Adipocyte (in vitro differentiated cells): ENCODE results near the gene BTBD9.

ENCODE experiments used
- DNase-seq: peaks from one replicate; pipeline ENCODE4 v3.0.0-alpha.2; 2015; ENCODE audit warnings: low read depth
- H3K27me3 ChIP-seq: replicated peaks from 2 replicates; pipeline ENCODE4 v1.7.0; 2013; ENCODE audit warnings: mild to moderate bottlenecking, low read length, moderate library complexity; ENCODE audit not compliant: control insufficient read depth, insufficient read depth
- H3K36me3 ChIP-seq: 2 replicates; pipeline ENCODE4 v1.7.0; 2013; ENCODE audit warnings: low read length, mild to moderate bottlenecking, moderate library complexity; ENCODE audit not compliant: control insufficient read depth, insufficient read depth, severe bottlenecking
- H3K4me1 ChIP-seq: 2 replicates; pipeline ENCODE4 v1.7.0; 2013; ENCODE audit warnings: mild to moderate bottlenecking, low read length, moderate library complexity; ENCODE audit not compliant: control insufficient read depth, insufficient read depth
- H3K4me3 ChIP-seq: 2 replicates; pipeline ENCODE4 v1.7.0; 2013; ENCODE audit warnings: mild to moderate bottlenecking, low read length, moderate library complexity
- H3K9ac ChIP-seq: 2 replicates; pipeline ENCODE4 v1.7.0; 2013; ENCODE audit warnings: mild to moderate bottlenecking, low read length, moderate library complexity
- H3K9me3 ChIP-seq: 2 replicates; pipeline ENCODE4 v1.7.0; 2013; ENCODE audit warnings: mild to moderate bottlenecking, low read length, moderate library complexity; ENCODE audit not compliant: control insufficient read depth

BTBD9 gene

DNA sequence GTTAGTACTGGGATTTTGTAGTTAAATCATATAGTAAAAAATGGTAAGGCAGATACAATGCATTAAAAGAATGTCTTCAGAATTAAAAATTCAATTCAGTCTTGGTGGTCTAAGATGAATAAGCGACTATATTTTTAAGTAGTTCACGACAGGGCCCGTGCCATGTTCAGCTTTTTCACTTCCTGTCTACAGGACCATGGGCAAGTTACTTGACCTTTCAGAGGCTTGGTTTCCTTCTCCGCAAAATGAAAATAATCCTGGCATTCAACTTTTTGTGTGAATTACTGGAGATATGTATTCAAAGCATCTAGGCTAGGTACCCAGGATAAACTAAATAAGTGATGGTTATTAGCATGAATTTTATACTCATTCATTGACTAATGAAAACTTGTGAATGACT is 216.0 kb downstream of the BTBD9 start:
- no peaks in the 10 kb centered on the region for H3K36me3 ChIP-seq
- no peak overlapping the region for H3K4me3 ChIP-seq
- H3K9ac ChIP-seq: no peak overlapping the region
- no peak for DNase-seq
- H3K27me3 ChIP-seq: no peaks in the 10 kb centered on the region
- no peaks in the 10 kb centered on the region for H3K9me3 ChIP-seq
- H3K4me1 ChIP-seq: peaks cover 3% of the 10 kb centered on the region

DNA sequence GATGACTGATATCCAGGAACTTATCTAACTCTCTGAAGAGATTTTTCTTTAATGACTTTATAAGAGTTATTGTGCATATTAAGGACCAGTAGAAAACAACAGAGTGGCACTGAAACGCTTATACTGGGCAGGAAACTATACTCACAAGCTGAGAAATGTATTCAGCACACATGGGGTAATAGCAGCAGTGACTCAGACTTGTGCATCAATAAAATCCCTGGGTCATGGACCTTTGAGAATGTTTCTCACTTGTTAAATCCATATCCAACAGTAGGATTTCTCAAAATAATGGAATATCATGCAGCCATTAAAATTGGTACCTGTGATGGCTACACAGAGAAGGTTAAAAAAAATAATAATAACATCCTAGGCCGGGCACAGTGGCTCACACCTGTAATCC is 219.5 kb downstream of the BTBD9 start:
- no peaks in the 10 kb centered on the region for H3K36me3 ChIP-seq
- no peak overlapping the region for H3K9ac ChIP-seq
- H3K9me3 ChIP-seq: no peaks in the 10 kb centered on the region
- peaks cover 8% of the 10 kb centered on the region for H3K4me1 ChIP-seq
- no peak overlapping the region for H3K4me3 ChIP-seq
- no peaks in the 10 kb centered on the region for H3K27me3 ChIP-seq
- no peak for DNase-seq

DNA sequence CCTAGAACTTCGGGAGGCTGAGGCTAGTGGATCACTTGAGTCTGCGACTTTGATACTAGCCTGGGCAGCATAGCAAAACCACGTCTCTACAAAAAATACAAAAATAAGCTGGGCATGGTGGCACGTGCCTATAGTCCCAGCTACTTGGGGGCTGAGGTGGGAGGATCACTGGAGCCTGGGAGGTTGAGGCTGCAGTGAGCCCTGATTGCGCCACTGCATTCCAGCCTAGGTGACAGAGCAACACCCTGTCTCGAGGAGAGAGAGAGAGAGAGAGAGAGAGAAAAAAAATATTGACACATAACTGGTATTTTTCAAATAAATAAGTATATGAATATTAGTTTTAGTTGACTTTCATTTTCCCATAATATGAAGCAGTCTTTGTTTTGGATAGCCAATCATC is 222.2 kb downstream of the BTBD9 start:
- DNase-seq: no peak
- no peaks in the 10 kb centered on the region for H3K9me3 ChIP-seq
- H3K36me3 ChIP-seq: no peaks in the 10 kb centered on the region
- H3K27me3 ChIP-seq: no peaks in the 10 kb centered on the region
- no peak overlapping the region for H3K9ac ChIP-seq
- no peak overlapping the region for H3K4me3 ChIP-seq
- H3K4me1 ChIP-seq: peaks cover 17% of the 10 kb centered on the region

DNA sequence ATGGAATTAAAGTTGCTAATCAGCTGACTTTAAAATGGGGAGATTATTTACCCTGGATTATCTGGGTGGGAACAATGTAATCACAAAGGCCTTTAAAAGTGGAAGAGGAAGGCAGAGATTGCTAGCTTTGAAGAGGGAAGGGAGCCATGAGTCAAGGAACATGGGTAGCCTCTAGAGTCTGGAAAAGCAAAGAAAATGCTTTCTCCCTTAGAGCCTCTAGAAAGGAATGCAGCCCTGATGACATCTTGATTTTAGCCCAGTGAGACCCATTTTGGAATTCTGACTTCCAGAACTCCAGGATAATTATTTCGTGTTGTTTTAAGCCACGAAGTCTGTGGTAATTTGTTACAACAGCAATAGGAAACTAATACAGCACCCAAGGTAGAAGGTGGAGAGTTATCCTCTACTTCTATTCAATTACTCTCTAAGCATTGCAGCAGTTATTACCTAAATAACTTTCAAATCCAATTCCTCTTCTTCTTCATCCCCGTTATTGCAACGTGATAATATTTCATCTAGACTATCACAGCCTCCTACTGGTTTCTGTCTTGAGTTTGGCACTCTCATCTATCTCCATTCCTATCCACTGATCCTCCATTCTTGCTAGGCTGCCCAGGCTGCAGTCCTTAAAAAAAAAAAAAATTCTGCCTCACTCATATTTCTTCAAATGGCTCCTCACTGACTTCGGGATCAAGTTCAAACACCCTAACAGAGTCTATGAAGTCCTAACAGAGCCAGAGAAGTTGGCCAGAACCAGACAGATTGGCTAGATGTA is 224.3 kb downstream of the BTBD9 start:
- Histone ChIP-seq H3K9ac (no peak overlapping the region), H3K27me3 (no peaks in the 10 kb centered on the region), H3K9me3 (no peaks in the 10 kb centered on the region), H3K4me1 (peaks cover 17% of the 10 kb centered on the region), H3K4me3 (no peak overlapping the region), H3K36me3 (no peaks in the 10 kb centered on the region)
- no peak for DNase-seq

DNA sequence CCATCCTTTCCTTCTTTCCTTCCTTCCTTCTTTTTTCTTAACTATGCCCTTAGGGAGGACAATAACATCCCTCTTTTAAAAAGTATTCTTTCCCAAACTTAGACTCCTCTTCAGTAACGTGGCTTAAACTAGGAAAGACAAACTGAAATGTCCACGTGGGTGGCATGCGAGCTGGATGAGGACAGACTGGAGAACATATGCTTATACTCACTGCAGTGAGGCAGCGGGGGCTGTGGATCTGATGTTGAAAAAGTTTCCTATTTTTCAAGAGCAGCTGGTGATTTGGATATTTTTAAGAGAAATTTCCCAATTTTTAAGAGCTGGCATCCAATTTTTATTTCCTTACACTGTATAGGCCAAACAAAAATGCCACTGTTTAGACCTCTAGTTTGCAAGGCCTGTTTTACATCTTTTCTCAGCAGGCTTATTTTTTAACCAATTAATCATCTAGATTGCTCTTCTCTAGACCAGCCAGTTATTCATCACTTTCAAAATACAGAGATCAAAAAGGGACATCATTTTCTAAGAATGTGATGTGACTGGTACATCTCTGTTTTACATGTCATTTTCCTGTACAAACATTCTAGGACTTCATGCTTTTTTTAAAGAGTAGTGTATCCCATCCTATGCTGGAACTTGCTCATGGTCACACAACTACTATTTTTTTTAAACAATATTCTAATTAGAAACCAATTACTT is 226.5 kb downstream of the BTBD9 start:
- H3K27me3 ChIP-seq: no peaks in the 10 kb centered on the region
- no peaks in the 10 kb centered on the region for H3K36me3 ChIP-seq
- DNase-seq: peak; percentile 25
- H3K4me1 ChIP-seq: peaks cover 14% of the 10 kb centered on the region
- no peaks in the 10 kb centered on the region for H3K9me3 ChIP-seq
- H3K9ac ChIP-seq: no peak overlapping the region
- H3K4me3 ChIP-seq: no peak overlapping the region

DNA sequence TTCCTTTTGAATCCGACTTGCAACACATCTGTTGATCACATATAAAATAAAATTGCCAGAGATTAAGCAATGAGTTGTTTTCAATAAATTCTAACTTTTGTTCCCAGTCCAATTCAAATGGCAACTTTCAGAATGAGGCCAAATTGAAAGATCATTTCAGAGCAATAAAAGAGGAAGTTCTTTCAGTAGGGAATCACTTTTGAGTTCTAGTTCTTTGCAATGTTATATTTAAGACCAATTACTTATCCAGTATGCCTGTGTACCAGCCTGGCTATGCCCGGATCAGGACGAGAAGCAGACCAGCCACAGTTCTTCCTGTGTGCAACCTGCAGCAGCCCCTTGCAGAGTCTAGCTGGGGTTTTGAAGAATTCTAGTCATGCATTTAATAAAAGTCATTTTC is 232.5 kb downstream of the BTBD9 start:
- H3K4me1 ChIP-seq: peaks cover 40% of the 10 kb centered on the region
- H3K27me3 ChIP-seq: no peaks in the 10 kb centered on the region
- no peak for DNase-seq
- peak overlapping the region; percentile 37 for H3K9ac ChIP-seq
- no peaks in the 10 kb centered on the region for H3K36me3 ChIP-seq
- peak overlapping the region; percentile 40 for H3K4me3 ChIP-seq
- no peaks in the 10 kb centered on the region for H3K9me3 ChIP-seq

DNA sequence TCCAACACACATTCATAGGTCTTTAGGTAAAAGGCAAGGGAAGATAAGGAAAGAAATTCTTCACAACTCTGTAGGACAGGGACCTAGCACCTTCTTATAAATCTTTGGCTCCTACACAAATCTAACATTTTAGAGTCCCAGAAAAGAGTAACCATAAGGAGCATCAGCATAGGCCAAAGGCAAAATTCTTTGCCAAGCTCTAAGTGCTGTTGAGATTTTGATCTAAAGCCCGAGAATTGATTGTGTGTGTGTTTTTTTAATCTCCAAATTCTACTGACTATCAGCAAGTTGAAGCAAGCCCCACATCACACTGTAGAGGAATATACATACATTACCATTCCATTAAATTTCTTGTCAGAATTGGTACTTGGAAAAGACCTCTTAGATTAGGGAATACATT is 233.6 kb downstream of the BTBD9 start:
- Histone ChIP-seq H3K36me3 (no peaks in the 10 kb centered on the region), H3K4me1 (peaks cover 43% of the 10 kb centered on the region), H3K9ac (no peak overlapping the region), H3K27me3 (no peaks in the 10 kb centered on the region), H3K4me3 (no peak overlapping the region), H3K9me3 (no peaks in the 10 kb centered on the region)
- no peak for DNase-seq

DNA sequence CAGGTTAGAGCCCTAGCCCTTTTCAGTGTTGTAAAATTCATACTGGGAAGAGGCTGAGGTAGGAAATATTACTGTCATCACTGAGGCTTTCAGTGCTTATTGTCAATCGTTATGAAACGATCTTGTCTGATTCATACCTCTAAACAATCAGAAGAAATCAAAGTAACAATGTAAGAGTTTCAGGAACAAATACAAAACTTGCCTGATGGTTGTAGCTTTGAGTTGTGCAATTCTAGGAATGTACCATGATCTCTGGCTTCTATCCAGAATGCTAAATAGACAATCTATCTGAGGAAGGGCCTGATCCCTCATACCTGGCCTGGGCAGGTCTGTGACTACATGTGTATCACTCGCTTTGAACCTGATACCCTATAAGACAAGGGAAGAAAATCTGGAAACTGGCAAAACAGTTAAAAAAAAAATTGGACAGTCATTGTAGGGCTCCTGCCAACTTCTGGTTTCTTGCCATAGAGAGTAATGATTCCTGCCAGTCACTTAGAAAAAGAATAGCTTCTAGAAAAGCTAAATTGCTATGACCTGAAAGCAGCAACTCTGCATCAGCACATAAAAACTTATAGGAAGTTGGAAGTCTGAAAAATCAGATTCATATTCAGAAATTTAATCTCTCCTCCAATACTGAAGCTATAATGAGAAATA is 234.7 kb downstream of the BTBD9 start:
- H3K9ac ChIP-seq: peak overlapping the region; percentile 21
- no peaks in the 10 kb centered on the region for H3K9me3 ChIP-seq
- no peaks in the 10 kb centered on the region for H3K36me3 ChIP-seq
- peak; percentile 70 for DNase-seq
- peaks cover 53% of the 10 kb centered on the region for H3K4me1 ChIP-seq
- H3K4me3 ChIP-seq: no peak overlapping the region
- H3K27me3 ChIP-seq: no peaks in the 10 kb centered on the region

DNA sequence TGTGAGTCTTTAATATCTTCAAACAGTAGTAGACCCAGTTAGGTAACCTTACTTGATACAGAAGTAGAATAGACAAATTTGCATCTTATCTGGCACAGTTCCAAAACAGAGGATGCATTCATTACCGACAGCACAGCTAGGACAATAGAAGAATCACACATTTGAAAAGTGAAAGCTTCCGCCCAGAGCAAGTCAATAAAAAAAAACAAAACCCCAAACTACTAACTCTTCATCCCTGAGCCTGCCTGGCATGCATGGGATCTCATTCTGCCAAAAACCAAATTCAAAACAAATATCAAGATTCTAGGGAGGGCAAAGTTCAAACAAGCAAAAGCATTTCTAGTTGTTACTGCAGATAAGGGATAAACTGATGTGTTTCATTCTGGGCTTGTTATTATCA is 235.4 kb downstream of the BTBD9 start:
- peak overlapping the region; percentile 21 for H3K9ac ChIP-seq
- no peaks in the 10 kb centered on the region for H3K9me3 ChIP-seq
- H3K27me3 ChIP-seq: no peaks in the 10 kb centered on the region
- peaks cover 56% of the 10 kb centered on the region for H3K4me1 ChIP-seq
- H3K4me3 ChIP-seq: peak overlapping the region; percentile 6
- no peaks in the 10 kb centered on the region for H3K36me3 ChIP-seq
- peak; percentile 37 for DNase-seq

DNA sequence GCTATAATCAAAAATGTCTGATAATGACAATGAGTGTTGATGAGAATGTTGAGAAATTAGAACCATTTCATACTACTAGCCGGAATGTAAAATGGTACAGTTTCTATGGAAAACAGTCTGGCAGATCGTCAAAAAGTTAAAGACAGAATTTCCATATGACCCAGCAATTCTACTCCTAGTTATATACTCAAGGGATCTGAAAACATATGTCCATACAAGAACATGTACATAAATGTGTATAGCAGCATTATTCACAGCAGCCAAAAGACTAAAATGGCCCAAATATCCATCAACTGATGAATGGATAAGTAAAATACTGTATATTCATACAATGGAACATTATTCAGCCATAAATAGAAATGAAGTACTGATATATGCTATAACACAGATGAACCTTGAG is 236.2 kb downstream of the BTBD9 start:
- Histone ChIP-seq H3K4me1 (peaks cover 56% of the 10 kb centered on the region), H3K27me3 (no peaks in the 10 kb centered on the region), H3K9ac (no peak overlapping the region), H3K9me3 (no peaks in the 10 kb centered on the region), H3K4me3 (no peak overlapping the region), H3K36me3 (no peaks in the 10 kb centered on the region)
- DNase-seq: no peak

DNA sequence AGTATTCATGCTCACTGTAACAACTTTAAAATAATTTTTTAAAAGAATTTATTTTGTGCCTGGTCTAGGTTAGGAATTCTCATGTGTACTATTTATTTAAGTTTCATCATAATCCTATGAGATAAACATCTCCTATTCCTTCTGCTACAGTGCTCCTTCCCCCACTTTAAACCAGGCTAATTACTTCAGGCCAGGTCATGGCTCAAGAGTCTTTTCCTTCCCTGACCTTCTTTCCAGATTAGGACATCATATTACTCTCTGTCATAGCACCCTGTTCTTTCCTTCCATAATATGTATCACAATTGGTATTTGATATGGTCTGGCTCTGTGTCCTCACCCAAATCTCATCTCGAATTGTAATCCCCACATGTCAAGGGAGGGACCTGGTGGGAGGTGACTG is 239.0 kb downstream of the BTBD9 start:
- DNase-seq: peak; percentile 32
- Histone ChIP-seq H3K27me3 (no peaks in the 10 kb centered on the region), H3K9ac (peak overlapping the region; percentile 22), H3K36me3 (no peaks in the 10 kb centered on the region), H3K4me1 (peaks cover 37% of the 10 kb centered on the region), H3K4me3 (no peak overlapping the region), H3K9me3 (no peaks in the 10 kb centered on the region)
